Stimulated activated CD8-positive, alpha-beta memory T cell treated with anti-CD3 and anti-CD28 coated beads, Interleukin-15, amount 100 ng/mL, for 24 hours (primary cell): ENCODE results near the gene TLE1.
"Not testable (repeated sequence)": the region's sequence is repeated elsewhere in the genome, so short reads cannot be mapped to it uniquely, and the experiment has no call there.

Experiments
- DNase-seq: peaks from one replicate; pipeline ENCODE4 v3.0.0-alpha.2; 2020; ENCODE audit warnings: low read depth

Gene TLE1

GRCh38 chr9:81622471-81623255 lies 66.7 kb downstream of the TLE1 start:
- DNase-seq, result no peak

GRCh38 chr9:81621785-81622259 lies 67.5 kb downstream of the TLE1 start:
- no peak for DNase-seq

- no peak for DNase-seq
Measured at GRCh38 chr9:81621118-81621517, 68.2 kb downstream of the TLE1 start.

GRCh38 chr9:81620002-81620390 lies 69.4 kb downstream of the TLE1 start:
- no peak for DNase-seq

- DNase-seq, result no peak
Measured at GRCh38 chr9:81619353-81620001, 69.9 kb downstream of the TLE1 start.

GRCh38 chr9:81618923-81619322 lies 70.4 kb downstream of the TLE1 start:
- no peak for DNase-seq

GRCh38 chr9:81616141-81616540 lies 73.2 kb downstream of the TLE1 start:
- no peak for DNase-seq

GRCh38 chr9:81614335-81614734 lies 75.0 kb downstream of the TLE1 start:
- DNase-seq, result no peak

GRCh38 chr9:81613002-81613812 lies 76.1 kb downstream of the TLE1 start:
- no peak for DNase-seq

GRCh38 chr9:81611664-81612063 lies 77.7 kb downstream of the TLE1 start:
- DNase-seq, result no peak

GRCh38 chr9:81610740-81611107 lies 78.6 kb downstream of the TLE1 start:
- no peak for DNase-seq

GRCh38 chr9:81609782-81610739 lies 79.3 kb downstream of the TLE1 start:
- DNase-seq, result no peak

- no peak for DNase-seq
Measured at GRCh38 chr9:81608289-81608657, 81.1 kb downstream of the TLE1 start.

GRCh38 chr9:81607593-81608288 lies 81.6 kb downstream of the TLE1 start:
- DNase-seq, result no peak

GRCh38 chr9:81606261-81606660 lies 83.1 kb downstream of the TLE1 start:
- not testable (repeated sequence) for DNase-seq

GRCh38 chr9:81605170-81605670 lies 84.1 kb downstream of the TLE1 start:
- DNase-seq, result no peak

- DNase-seq, result no peak
Measured at GRCh38 chr9:81604306-81605169, 84.8 kb downstream of the TLE1 start.

- DNase-seq, result no peak
Measured at GRCh38 chr9:81602887-81603680, 86.3 kb downstream of the TLE1 start.
